Gastrocnemius medialis (tissue), 4 donors: ENCODE measurements around the gene NRARP. TPM values are rescaled to one million over a fixed set of nuclear protein-coding genes. Genes with fewer than 3 reads are reported as not detected.

ENCODE experiments used
- ATAC-seq, 2 donors: fragments of 150-250 bp; one replicate each; pipeline ENCODE4 v1.9.1; 2016
- DNase-seq, 2 donors: peaks; one replicate each; pipeline ENCODE4 v3.0.0-alpha.2; 2019
- H3K27ac ChIP-seq, 4 donors: fragments of 200-600 bp; sonication (generic); 1 replicate in 1 of 4; 2 replicates in 3 of 4; pipeline ENCODE4 v1.5.1; 2016 to 2018; ENCODE audit warnings: mild to moderate bottlenecking in 2 of 4, moderate library complexity in 1 of 4
- H3K27me3 ChIP-seq, 3 donors: fragments of 200-600 bp; sonication (generic) in 2 of 3; 1 replicate in 1 of 3; 2 replicates in 2 of 3; pipeline versions ENCODE4 v1.5.1 to v1.6.0; 2016 to 2019; ENCODE audit warnings: mild to moderate bottlenecking in 1 of 3, moderate library complexity in 1 of 3
- H3K36me3 ChIP-seq, 2 donors: fragments of 200-600 bp; sonication (generic) in 1 of 2; one replicate each; pipeline ENCODE4 v1.5.1; 2017 to 2018
- H3K4me1 ChIP-seq, 2 donors: fragments of 200-600 bp; sonication (generic) in 1 of 2; one replicate each; pipeline ENCODE4 v1.5.1; 2016 to 2017; ENCODE audit warnings: mild to moderate bottlenecking in 2 of 2
- H3K4me3 ChIP-seq, 4 donors: fragments of 200-600 bp; sonication (generic) in 3 of 4; 1 replicate in 1 of 4; 2 replicates in 3 of 4; pipeline ENCODE4 v1.5.1; 2016 to 2019; ENCODE audit warnings: mild to moderate bottlenecking in 2 of 4
- H3K9me3 ChIP-seq, 3 donors: fragments of 200-600 bp; sonication (generic) in 2 of 3; 1 replicate in 1 of 3; 2 replicates in 2 of 3; pipeline ENCODE4 v1.5.1; 2016 to 2019
- CTCF ChIP-seq, 5 experiments: fragments of 450-650 bp in 3 of 5; fragments of 200-600 bp in 2 of 5; sonication (generic) in 2 of 5; IDR thresholded peaks in 4 of 5; conservative IDR thresholded peaks in 1 of 5; 1 replicate in 4 of 5; 2 replicates in 1 of 5; pipeline ENCODE4 v1.5.1; 2016 to 2019; ENCODE audit warnings: antibody characterized with exemption in 5 of 5, mild to moderate bottlenecking in 3 of 5, moderate library complexity in 3 of 5
- POLR2A ChIP-seq, 2 donors: fragments of 450-650 bp; IDR thresholded peaks; one replicate each; pipeline ENCODE4 v1.6.1; 2017; ENCODE audit warnings: antibody characterized with exemption in 2 of 2, mild to moderate bottlenecking in 2 of 2, moderate library complexity in 2 of 2
- in situ Hi-C, 4 donors: fragments of 200-750 bp; cut with MboI; loops; one replicate each; pipeline versions ENCODE4 v1.15.0 to v1.8.0; 2017; ENCODE audit warnings: low sequenced_read_pairs in 4 of 4
- intact Hi-C: fragments of 100-400 bp; cut with DNase I; formaldehyde crosslinking; loops from one replicate; pipeline ENCODE4 v1.15.1; 2023; ENCODE audit warnings: low total_unique reads
- total RNA-seq, 4 donors: library from RNA; depleted of rRNA; stranded (reverse); fragments of >200 nt; gene quantifications; one replicate each; pipeline versions ENCODE4 v1.1.0 to v1.2.3, GENCODE V29; 2016

Gene NRARP
- total RNA-seq, 4 donors from 2014 or later = 1.9 to 5.4 (median 3.4) TPM

- ATAC-seq (no peak), DNase-seq (no peak)
- H3K27ac ChIP-seq = peak overlapping the region; percentile 17 to 81 (median 78)
- peak overlapping the region; percentile 44 to 61 (median 52) for H3K4me3 ChIP-seq
- no peaks in the 10 kb centered on the region for H3K36me3 ChIP-seq
- intact Hi-C loops (no loop called here), in situ Hi-C loops (no loop called here)
- no peaks in the 10 kb centered on the region for H3K9me3 ChIP-seq
- H3K4me1 ChIP-seq = peaks cover 13 to 18% of the 10 kb centered on the region in 2 donors
- H3K27me3 ChIP-seq = peaks cover 47 to 49% (median 48%) of the 10 kb centered on the region in 3 donors
- no peak for TF ChIP-seq POLR2A (IDR thresholded peaks at IDR 0.05)
- TF ChIP-seq CTCF (IDR thresholded peaks at IDR 0.05 in 4 of 5, conservative IDR thresholded peaks at IDR 0.05 in 1 of 5) = no peak
Observed at GRCh38 chr9:137300567-137301080, 1.4 kb downstream of the NRARP start.

- Histone ChIP-seq H3K4me3 (peak overlapping the region; percentile 44 to 61 (median 52)), H3K27ac (peak overlapping the region; percentile 17 to 81 (median 79)), H3K36me3 (no peaks in the 10 kb centered on the region), H3K9me3 (no peaks in the 10 kb centered on the region), H3K27me3 (peaks cover 50 to 52% (median 50%) of the 10 kb centered on the region in 3 donors), H3K4me1 (peaks cover 7 to 16% of the 10 kb centered on the region in 2 donors)
- DNase-seq (no peak), ATAC-seq (no peak)
- in situ Hi-C loops = loop anchor here (10.0 to 25.0 kb wide), 2 partner anchors 105 to 112 kb away; partner anchors contain the start of genes EXD3 (in 3 of the 4) and NOXA1 (in 3 of the 4)
- intact Hi-C loops = no loop called here
- no peak for TF ChIP-seq POLR2A (IDR thresholded peaks at IDR 0.05)
- TF ChIP-seq CTCF (IDR thresholded peaks at IDR 0.05 in 4 of 5, conservative IDR thresholded peaks at IDR 0.05 in 1 of 5) = no peak
Observed at GRCh38 chr9:137299938-137300337, 2.1 kb downstream of the NRARP start.

GRCh38 chr9:137299203-137299565 is 2.9 kb downstream of the NRARP start:
- TF ChIP-seq CTCF (IDR thresholded peaks at IDR 0.05 in 4 of 5, conservative IDR thresholded peaks at IDR 0.05 in 1 of 5) (no peak), POLR2A (IDR thresholded peaks at IDR 0.05) (no peak)
- DNase-seq (no peak), ATAC-seq (no peak)
- intact Hi-C loops = no loop called here
- Histone ChIP-seq H3K27ac (peak overlapping the region in 3 of 4 donors; percentile 78 to 81 (median 80)), H3K4me1 (peaks cover 0 to 12% of the 10 kb centered on the region in 2 donors), H3K27me3 (peaks cover 56 to 59% (median 58%) of the 10 kb centered on the region in 3 donors), H3K36me3 (no peaks in the 10 kb centered on the region), H3K9me3 (no peaks in the 10 kb centered on the region), H3K4me3 (peak overlapping the region; percentile 18 to 55 (median 32))
- in situ Hi-C loops = loop anchor here (10.0 to 25.0 kb wide), 2 partner anchors 106 to 113 kb away; partner anchors contain the start of genes EXD3 (in 3 of the 4) and NOXA1 (in 3 of the 4)

- H3K4me1 ChIP-seq = peaks cover 0 to 12% of the 10 kb centered on the region in 2 donors
- peak overlapping the region; percentile 20 to 55 (median 32) for H3K4me3 ChIP-seq
- H3K36me3 ChIP-seq = no peaks in the 10 kb centered on the region
- H3K27me3 ChIP-seq = peaks cover 60 to 65% (median 63%) of the 10 kb centered on the region in 3 donors
- in situ Hi-C loops (loop anchor here (10.0 to 25.0 kb wide), 2 partner anchors 106 to 114 kb away; partner anchors contain the start of genes EXD3 (in 3 of the 4) and NOXA1 (in 3 of the 4)), intact Hi-C loops (no loop called here)
- H3K27ac ChIP-seq = peak overlapping the region; percentile 24 to 81 (median 79)
- no peaks in the 10 kb centered on the region for H3K9me3 ChIP-seq
- DNase-seq = no peak
- no peak for ATAC-seq
- TF ChIP-seq CTCF (IDR thresholded peaks at IDR 0.05 in 4 of 5, conservative IDR thresholded peaks at IDR 0.05 in 1 of 5) (no peak), POLR2A (IDR thresholded peaks at IDR 0.05) (no peak)
Observed at GRCh38 chr9:137298401-137299202, 3.5 kb downstream of the NRARP start.
